ENCODE data around the gene RNU1-2.
A peak's percentile ranks its signal among the peaks of the same experiment; 100 is the strongest.
"Not testable (repeated sequence)": the region's sequence is repeated elsewhere in the genome, so short reads cannot be mapped to it uniquely, and the experiment has no call there.

RNU1-2 gene

DNA sequence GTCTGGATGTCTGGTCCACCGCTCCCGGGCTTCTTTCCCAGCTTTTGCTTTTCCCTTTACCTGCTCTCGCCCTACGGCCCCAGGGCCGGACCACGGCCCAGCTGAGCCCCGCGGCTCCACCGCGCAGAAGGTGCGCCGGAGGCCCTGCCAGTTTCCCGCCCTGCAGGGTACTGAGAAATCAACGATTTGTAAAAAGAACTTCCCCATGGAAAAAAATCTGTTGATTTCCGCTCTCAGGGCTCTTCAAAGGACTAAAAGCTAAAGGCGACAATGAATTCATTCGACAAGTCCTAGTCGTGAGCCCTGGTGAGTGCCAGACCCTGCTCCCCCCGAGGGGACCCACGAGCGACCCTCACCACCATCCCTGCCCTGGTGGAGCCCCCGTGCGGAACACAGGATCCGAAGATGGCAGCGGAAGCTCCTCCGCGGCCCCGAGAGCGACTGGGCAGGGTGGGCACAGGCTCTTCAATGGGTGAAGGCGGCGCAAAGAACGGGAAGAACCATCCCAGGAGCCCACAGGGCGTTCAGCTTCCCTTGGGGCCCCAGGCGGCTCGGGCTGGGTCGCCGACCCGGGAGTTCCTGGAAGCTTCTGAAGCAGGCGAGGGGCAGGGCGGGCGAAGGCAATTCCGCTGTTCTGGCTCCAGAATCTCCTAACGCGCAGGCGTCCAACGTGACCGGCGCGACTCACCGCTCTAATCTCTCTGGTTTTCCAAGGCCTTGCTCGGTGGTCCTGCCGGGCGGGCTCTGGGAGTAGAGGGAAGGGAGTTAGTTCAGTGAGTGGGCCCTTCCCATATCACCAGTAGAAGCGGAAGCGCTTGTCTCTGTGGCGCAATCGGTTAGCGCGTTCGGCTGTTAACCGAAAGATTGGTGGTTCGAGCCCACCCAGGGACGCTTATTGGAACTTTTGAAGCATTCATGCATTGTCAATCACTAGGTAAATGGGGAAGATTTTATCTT is 6.6 kb upstream of the RNU1-2 start:
- DNase-seq: peak; percentile 39

DNA sequence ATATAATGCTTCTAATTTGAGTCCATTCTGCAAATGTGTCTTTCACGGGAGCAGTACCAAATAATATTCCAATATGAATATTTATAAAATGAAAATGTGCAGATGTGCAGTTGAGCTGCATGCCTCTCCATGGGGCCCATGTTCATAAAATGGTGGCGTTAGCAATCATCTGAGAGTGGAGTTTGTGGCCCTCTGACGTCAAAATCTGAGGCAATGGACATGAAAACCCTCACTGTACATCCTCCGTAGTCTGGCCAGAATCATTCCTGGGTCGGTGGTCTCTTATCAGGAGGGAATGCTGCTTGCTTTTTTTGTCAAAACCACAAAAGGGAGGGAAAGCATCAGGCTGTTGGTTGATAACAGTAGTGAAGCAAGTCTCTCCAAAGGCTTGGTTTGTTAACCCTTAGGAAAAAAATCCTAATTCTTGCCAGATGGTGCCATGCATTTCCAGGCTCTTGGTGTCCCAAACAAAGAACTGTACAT is 5.2 kb upstream of the RNU1-2 start:
- DNase-seq: not testable (repeated sequence)

DNA sequence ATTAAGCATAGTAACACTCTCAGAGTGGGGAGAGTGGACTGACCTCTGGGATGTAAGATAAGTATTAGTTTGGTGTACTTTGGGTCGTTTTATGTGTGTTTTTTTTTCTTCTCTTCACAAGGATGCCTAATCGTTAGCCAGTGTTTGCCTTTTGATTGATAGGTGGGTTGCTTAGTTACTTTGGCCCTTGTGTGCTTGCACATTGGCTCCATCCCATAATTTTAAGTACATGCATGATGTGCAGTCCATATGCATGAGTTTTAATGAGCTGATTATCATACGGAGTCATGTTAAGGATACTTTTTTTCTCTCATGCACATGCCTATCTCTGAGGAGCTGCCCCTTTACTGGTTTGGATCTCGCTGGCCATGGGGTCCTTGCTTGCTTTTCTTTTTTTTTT is 4.7 kb upstream of the RNU1-2 start:
- not testable (repeated sequence) for DNase-seq

DNA sequence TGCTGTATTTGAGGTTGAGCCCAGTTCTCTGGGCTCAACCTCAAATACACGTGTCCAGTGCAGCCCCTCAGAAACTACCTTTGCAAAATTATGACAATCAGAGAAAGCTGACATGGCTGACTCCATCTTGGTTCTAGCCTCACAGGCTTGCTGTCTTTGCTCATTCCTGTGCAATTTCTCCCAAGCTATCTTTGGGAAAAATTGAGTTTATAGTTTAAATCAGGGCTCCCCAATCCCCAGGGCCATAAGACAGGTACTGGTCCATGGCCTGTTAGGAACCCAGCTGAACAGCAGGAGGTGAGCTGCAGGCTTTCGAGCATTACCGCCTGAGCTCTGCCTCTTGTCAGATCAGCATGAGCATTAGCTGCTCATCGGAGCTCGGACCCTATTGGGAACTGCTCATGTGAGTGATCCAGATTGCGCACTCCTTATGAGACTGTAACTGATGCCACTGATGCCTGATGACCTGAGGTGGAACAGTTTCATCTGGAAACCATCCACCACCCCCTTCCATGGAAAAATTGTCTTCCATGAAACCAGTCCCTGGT is 2.7 kb upstream of the RNU1-2 start:
- not testable (repeated sequence) for DNase-seq

DNA sequence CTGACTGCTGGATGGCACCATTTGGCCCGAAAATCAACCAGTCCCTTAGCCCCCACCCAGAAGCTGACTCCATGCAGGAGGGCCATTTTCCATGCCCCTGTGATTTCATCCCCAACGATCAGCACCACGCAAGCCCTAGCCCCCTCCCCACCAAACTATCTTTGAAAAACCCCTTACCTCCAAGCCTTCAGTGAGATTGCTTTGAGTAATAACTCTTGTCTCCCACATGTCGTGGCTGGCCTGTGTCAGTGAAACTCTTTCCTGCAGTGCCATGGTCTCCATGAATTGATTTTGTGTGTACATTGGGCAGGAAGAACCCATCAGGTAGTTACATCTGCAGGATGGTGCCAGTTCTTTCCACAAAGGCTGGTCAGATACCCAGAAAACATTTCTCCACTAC is 2.0 kb upstream of the RNU1-2 start:
- not testable (repeated sequence) for DNase-seq

DNA sequence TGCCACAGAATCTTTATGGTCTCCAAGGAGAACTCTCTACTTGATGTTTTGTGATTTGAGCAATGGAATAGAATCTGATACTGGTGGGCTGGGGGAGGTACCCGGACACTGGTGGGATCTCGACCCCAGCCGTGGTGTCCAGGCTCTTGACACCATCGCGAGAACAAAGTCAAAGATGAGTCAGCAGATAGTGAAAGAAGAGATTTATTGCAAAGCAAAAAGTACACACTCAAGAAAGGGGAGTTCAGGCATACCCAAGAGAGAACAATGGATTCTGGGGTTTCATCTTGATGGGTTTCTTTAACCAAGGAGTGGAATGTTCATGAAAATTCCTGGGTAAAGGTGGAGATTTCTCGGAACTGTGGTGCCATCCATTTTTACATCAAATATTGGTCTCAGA is 1.4 kb upstream of the RNU1-2 start:
- DNase-seq: not testable (repeated sequence)

DNA sequence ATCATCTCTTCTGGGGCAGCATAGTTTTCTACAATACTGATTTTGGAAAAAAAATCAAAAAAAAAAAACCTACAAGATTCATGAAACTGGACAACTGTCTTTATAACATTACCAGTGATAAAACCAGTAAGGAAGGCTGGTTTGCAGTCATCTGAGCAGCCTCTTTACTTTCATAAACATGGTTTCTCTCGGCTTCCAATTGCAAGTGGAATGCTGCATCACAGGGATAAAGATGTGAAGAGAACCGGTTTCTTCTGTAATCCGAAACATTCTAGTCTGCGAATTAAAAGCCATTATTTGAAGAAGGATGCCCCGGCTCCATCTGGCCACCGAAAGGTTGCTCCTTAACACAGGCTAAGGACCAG is 565 bp upstream of the RNU1-2 start:
- DNase-seq: not testable (repeated sequence)

DNA sequence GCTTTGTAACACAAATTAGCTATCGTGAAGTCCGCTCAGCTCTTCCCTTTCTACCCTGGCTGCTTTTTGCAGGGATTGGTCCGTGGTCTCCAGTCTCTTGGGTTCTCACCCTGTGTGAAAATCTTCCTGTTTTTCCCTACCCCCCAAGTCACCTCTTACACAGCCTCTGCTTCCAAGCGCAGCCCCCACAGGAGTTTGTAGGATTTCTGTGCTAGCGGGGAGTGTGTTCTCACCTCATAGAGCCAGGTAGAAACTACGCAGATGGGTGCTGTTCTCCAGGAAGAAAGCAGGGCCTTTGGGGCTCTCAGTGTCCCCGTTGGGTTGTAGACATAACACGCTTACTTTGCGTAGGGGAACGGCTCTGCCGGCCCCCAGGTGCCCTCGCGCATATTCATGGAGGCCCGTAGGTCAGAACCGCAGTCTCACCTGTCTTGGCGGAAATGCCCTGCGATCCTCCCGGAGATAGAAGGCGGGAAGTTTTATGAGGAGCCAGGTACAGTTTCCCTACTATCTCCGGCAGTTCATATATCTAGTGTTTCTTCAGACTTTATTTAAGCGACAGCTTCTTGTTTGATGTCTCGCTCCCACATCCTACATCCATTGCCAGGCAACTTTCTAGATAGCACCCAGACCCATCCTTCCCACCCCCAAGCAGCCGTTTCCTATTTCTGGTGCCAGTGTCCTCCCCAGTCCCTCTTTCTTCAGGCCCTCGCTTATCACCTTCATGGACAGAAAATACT is 706 bp downstream of the RNU1-2 start:
- DNase-seq: peak; percentile 48

DNA sequence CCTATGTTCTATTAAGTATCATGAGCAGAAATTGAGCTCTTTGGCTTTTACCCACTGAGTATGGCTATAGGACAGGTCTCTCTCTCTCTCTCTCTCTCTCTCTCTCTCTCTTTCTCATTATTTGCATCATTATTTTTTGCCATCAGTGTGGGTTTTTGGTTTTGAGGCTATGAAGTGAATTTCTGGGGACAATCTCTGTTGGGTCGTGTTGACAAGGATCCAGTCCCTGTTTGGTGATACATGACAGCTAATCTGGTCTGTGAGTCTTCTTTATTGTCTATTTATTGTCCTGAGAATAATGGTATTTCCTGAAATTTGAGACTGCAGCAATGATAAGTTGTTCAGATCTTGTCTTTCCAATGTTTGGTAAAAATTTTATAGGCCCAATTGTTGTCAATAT is 1.9 kb downstream of the RNU1-2 start:
- not testable (repeated sequence) for DNase-seq

DNA sequence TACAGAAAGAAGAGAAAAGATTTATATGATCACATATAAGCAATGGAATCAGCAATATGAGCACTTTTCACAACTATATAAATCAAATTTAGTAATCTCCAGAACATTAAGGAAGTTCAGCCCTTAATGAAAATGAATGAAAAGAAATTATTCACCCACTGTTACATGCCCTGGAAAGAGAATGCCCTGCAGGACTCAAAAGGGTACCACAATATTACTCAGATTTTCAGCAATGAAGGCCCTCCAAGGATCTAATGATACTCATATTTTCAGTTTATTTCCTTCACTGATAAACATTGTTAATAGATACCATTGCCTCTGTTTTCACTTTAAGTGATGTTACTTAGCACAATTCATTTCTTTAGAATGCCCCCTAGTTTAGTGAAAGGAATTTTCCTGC is 2.5 kb downstream of the RNU1-2 start:
- DNase-seq: not testable (repeated sequence)

DNA sequence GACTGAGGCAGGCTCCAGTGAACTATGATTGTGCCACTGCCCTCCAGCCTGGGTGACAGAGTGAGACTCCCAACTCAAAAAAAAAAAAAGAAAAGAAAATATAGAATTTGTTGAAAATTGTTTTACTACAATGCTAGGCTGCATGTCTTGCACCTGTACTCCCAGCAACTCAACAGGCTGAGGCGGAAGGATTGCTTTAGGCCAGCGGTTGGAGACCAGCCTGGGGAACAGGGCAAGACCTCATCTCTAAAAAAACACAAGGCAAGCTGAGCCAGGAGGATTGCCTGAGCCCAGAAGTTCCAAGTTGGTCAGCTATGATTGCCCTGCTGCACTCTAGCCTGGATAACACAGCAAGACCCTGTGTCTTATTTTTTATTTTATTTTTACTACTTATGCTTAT is 3.2 kb downstream of the RNU1-2 start:
- DNase-seq: not testable (repeated sequence)

DNA sequence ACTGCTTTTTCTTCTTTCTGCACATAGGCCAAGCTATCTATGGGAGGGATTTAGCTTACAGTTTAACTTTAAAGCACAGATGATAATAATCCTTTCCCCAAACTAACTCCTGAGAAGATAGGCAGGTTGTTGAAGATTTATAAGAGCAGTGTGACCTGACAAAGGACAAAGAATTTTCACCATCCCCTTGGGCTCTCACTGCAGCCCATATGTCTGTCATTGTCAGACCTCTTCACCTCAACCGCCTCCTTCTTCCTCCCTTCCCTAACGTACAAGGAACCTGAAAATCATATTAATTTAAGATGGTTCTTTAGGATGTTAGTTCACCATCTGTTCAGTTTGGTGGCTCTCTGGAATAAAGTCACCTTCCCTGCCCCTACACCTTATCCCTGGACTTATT is 5.0 kb downstream of the RNU1-2 start:
- DNase-seq: no peak

DNA sequence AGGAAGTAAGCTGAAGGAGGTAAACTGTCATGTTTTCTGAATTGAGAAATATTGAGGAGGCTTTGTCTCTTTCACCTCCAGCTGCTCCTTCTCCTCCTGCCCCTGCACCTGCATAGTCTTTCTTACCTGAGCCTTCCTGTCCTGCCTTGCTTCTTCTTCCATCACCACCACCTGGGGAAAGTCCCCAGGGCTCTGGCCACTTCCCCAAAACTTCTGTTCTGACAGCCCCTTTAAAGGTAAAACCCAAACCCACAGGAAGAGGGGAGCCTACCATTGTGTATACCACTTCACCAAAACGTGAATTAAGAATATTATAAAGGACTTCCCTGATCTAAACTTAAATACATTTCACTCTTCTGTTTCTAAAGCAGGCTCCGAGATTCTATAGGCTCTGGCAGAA is 5.6 kb downstream of the RNU1-2 start:
- DNase-seq: not testable (repeated sequence)

DNA sequence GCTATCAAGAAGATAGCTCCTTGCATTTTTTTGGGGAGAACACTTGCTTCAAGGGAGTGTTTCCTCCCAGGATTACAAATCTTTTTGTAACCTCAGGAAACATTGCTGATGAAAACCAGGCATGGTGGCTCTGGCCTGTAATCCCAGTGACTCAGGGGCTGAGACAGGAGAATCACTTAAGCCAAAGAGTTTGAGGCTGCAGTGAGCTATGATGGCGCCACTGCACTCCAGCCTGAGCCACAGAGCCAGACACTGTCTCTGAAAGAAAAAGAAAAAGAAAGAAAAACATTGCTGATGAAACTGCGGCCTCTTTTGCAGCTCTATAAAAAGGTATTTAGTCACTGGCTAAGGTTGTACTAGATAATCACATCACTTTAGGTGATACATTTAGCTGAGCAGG is 7.3 kb downstream of the RNU1-2 start:
- DNase-seq: no peak

DNA sequence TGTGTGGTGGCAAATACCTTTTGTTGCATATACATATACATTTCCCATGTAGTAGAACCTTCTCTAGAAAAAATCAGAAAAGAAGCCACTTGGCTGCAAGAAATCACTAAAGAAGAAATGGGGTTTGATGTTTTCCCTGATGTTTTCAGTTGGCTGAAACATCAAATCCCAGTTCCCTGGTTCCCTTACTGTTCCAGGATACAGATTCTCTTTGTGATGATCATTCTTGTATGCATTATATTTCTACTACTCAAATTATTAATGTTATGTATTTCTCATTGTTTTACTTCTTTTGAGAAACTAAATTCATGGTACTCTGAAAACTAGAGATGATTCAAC is 7.6 kb downstream of the RNU1-2 start:
- no peak for DNase-seq

DNA sequence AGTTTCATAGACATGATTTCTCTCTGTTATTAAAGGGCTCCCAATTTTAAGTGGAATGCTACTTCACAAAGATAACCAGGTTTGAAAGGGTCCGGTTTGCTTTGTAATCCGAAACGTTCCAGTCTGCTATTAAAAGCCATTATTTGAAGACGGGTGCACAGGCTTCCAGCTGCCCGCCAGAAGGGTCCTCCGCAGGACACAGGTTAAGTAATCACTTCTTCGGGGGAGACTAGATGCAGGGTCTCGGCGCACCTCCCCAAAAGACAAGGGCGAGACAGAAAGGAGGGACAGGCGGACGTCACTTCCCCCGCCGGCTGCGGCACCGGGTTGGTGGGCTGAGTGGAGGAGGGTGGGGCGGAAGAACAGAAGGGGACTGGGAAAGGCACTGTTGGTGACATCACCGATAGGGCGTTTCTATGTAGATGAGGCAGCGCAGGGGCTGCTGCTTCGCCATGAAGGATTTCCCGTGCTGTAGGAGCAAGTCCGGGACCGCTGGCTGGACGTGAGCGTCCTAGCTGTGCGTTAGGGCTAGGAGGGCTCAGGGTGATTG is 8.9 kb downstream of the RNU1-2 start:
- peak; percentile 98 for DNase-seq

DNA sequence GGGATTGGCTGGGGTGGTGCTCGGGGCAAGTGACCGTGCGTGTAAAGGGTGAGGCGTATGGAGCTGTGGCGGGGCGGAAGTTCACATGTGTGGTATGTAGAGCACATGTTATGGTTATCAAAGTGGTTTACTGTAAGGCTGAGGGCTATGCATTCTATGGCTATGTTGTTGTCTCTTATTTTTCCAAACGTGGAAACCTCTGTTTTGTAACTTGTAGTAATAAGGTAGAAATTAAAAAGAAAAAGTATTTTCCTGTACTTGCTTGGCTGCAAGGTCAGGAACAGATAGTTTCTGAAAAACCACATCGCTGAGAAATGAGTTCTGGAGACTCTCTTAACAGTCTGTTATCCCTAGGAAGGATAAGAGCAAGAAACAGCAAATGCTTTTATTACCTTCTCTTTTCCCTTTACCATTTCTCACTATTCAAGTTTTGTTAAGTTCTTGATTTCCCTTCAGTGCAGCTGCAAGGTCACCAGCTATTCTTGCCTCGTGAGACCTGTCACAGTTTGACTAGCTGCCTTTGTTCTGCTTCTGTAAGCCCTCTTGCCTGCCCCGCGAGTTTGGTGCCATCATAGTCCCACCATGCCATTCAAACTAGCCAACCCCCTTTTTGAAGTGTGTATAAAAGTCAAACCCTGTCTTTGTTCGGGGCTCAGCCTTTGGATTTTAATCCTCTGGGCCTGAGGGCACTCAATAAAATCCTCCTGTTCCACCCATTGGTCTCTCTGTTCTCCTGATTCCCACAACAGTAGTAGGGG is 9.5 kb downstream of the RNU1-2 start:
- no peak for DNase-seq

DNA sequence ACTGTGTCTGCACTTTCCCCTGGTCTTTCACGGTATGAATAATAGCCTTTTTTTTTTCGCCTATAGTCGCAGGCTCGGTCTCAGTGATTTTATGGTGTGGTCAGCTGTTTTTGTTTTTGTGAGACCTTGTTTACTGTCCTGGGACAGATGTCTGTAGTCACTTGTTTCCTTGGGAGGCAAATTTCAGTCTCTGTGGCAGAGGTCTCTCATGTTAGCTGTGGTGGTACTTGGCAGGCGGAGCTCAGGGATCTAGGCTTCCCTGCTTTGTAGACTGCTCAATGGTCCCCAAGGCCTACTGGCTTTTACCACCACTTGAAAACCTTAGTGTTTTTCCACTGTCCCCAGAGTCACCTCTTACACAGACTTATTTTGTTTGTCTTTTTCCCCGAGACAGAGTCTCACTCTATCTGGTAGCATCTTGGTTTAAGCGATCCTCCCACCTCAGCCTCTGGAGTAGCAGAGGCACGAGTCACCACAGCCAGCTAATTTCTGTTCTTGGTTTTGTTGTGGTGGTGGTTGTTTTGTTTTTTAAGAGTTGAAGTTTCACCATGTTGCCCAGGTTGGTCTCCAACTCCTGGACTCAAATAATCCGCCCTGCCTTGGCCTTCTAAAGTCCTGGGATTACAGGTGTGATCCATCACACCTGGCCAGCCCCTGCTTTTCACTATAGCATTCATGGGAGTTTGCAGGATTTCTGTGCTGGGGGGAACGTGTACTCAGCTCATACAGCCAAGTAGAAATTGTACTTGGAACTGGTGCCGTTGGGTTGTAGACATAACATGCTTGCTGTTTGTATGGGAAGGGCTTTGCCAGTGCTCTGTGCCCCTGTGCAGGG is 10.3 kb downstream of the RNU1-2 start:
- DNase-seq: no peak

DNA sequence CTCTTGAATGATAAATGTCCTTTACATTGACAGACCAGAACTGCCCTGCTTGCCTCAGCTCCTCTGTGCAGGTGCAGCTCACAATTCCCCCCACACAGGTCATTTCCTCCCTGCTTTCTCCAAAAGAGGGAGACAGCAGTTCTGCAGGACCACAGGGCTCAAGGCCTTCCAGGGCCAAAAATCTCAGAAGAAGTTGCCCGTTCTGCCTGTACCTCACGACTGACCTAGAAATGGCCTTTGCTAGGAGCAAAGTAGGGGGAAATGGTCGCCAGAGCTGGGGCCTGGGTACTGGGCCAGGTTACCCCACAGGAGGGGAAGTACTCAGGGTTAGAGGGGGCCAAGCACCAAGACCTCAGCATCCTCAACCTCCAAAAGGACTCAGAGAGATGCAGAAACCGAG is 11.1 kb downstream of the RNU1-2 start:
- DNase-seq: no peak

DNA sequence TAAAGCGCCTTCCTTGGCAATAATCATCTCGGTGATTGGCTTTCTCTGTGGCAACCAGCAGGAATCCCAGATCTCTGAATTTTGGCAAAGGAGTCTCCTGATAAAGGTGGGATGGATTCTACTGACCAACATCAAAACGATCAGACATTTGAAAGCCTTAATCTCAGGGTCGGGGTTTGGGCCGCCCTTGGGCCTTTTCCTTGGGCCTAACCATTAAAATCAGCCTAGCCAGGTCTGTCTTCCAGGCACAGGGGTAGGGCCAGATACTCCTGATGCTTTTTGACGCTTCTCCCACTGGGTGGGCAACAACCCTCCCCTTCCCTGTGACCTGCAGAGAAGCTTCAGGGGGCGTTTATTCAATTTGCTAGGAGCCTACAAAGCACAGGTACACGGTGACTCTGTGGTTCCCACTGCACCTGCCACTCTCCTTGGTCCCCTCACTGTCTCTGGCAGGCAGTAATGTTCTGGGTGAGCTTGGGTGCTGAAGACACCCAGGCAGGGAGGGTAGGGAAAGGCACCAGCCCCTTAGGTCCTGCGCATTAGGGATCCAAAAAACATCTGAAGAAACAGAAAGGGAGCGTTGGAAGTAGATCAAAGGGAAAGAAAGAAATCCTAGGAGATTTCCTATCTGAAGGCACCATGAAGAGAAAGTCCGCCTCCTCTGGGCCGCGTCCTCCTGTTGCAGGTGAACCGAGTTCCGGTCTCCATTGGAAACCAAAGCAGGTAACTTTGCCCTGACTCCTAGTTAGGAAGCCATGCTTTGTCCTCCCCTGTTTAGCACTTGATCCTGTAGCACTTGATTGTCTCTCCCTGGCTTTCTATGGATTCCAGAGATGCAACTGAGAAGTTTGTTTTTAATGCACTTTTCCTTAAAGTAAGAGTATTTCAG is 12.3 kb downstream of the RNU1-2 start:
- no peak for DNase-seq
